Stimulated activated CD4-positive, alpha-beta T cell treated with anti-CD3 and anti-CD28 coated beads, Interleukin-1b, Interleukin-23, amount 100 ng/mL, for 24 hours (primary cell): Measurements from ENCODE around the gene FBXO46.

Experiments used
- DNase-seq, 4 experiments: peaks; one replicate each; pipeline ENCODE4 v3.0.0-alpha.2; 2020; ENCODE audit warnings: low read depth in 4 of 4, low spot score in 1 of 4

The FBXO46 gene, protein sequence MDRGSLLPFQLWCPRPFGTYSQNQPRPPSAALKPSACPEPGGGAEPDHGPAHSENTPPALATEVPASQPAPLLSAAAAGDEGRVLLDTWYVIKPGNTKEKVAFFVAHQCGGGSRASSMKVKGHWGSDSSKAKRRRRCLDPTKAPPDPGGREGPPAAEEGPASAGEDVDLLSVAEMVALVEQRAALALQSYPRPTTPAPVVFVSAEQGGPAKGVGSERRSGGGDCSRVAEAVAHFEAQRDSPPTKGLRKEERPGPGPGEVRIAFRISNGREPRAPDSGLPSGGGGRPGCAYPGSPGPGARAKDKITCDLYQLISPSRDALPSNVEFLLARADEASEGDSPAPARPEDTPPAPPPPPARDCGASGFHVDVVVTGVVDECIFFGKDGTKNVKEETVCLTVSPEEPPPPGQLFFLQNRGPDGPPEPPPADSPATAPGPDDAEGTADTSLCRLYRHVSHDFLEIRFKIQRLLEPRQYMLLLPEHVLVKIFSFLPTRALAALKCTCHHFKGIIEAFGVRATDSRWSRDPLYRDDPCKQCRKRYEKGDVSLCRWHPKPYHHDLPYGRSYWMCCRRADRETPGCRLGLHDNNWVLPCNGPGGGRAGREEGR

DNA sequence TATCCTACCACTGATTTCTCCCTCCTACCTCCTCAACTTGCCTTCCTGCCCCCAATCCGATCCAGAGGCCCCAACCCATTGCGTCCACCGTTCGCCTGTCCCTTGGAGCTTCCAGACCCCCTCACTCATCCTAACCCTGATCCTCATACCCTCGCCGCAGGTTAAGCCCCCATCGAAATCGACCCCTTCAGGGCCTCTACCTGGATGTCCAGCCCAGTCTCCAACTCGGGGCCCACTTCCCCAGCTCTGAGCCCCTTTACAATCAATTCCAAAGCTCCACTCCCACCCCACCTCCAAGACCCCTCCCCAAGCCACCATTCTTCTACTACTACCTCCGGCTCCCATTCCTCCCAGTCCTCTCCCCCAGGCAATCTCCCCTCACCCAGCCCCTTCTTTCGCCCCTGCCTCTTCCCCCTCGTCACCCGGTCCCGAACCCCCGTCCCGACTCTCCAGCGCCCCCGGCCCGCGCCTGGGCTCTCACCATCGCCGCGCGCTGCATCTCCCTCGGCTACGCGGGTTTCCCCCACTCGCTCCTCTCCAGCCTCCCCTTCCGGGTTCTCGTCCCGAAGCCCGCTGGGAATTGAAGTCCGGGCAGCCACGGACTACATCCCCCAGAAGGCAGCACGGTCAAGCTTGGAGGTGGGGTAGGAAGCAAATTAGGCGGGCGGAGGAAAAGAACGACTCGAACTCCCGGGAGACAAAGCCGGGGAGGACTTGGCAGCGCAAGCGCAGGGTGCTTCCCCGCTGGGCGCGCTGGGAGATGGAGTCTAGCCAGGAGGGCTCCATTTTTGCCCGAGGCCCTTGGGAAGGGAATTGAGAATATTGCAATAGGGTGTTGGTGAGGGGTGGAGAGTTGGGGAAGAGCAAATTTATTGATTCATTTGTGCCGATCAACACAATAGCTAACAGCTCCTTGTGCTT lies at the start of gene FBXO46:
Gene FBXO46 (minus strand): TSS at position 529 of the 921 bp plus-strand sequence. CDS start 17,401 bp downstream, outside the sequence.
- peak; percentile 81 to 93 (median 88) for DNase-seq

DNA sequence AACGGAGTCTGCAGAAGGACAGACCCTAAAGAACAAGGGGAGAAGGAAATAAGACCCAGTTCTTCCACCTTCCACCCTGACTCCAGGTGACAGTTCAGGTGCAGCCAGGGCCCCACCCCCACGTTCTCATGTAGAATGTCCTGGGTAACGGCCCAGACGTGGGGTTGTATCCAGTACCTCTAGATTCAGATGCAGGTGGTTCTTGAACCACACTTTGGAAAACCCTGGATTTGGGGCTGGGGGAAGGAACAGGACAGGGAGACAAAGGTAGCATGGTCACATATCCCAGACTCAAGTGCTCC lies 49.4 kb upstream of the FBXO46 start:
- DNase-seq: no peak

DNA sequence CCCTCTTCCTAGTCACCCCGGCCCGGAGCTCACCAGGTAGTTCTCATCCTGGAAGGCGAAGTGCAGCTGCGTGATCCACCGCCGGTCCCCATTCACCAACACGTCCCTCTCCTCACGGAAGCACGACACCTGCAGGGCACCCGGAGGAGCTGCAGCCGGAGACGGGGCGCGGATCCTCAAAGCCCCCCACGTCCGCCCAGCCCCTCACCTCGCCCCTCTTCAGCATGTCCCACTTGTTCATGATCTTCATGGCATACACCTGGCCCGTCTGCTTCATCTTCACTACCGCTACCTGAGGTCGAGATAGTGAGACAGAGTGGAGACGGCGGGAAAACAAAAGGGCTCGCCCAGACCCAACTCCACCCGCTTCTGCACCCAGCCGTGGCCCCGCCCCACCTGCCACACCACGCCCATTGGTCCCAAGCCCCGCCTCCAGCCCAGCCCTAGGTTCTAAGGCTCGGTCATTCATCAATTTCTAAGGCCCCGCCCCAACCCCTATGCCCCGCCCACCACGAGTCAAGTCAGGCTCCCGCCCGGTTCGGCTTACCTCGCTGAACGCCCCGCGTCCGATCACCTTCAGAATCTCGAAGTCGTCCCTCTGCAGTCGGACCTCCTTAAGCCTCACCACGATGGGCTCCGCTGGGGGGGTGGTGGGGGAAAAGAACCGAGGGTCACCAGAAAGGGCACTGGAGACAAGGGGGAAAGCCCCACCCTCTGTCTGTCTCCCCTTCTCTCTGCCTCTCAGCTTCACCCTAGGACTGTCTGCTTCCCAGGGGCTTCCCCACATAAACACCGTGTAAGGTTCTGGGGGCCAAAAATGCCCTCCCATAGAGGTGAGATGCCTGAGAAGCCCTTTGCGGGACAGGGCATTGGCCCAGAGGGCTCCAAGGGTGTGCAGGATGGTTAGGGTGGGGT lies 48.8 kb upstream of the FBXO46 start:
- DNase-seq: peak; percentile 81 to 94 (median 85)

DNA sequence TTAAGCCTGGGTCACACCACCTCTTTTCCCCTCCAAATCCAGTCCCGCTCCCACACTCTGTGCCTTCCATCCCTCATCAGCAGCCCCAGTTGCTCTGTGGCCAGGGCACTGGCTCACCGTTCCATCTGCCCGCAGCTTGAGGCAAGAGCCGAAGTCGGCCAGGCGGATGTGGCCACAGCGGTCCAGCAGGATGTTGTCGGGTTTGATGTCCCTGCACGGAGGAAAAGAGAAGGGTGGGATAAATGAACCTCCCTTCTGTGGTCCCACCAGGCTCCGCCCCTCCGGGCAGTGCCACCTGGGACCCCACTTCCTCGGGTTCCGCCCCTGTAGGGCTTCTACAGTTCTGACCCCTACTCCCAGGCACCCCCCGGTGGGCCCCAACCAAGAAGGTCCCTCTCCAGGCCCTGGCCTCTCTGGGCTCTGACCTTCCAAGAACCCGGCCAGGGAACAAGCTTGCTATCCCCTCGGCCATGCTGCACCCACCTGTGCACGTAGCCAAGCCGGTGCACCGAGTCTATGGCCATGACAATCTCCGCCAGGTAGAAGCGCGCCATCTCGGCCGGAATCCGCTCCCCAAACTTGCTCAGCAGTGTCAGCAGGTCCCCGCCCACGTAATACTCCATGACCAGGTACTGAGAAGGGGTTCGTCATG lies 47.4 kb upstream of the FBXO46 start:
- DNase-seq: no peak

DNA sequence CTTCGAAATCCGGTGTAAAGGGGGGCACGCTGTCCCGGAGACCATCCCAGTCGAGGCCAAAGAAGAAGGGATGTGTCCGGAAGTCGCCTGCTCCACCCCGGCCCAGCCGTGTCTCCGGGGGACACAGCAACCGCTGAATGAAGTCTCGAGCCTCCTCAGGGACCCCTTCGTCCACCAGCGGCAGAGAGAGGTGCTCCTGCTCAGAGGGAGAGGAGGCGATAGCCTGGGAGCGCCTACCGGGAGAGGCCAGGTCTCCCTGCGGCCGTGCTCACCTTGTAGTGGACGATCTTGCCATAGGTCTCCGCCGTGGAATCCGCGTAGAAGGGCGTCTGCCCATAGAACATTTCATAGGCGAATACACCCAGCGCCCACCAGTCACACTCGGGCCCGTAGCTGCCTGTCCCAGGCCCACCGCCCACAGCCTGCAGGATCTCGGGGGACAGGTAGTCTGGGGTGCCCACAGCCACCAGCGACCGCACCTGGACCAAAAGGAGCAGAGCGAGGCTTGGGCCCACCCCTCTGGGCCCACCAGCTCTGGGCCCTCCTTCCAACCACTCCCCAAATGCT lies 46.8 kb upstream of the FBXO46 start:
- no peak for DNase-seq

DNA sequence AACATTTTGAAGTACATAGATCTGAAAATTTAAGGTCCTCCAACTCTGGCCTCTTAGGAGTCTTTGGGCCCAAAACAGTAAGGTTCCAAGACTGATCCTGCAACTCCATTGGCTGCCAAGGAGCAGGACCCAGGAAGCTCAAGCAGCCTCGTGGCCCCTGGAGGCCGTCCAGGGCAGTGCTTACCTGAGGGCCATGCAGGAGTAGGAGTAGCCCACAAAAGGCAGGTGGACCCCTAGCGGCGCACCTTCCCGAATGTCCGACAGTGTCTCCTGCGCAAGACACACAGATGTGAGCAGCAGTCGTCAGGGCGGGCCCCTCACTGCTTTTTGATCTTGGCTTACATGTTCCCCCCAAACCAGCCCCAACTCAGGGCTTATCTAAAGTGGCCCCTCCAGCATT lies 44.1 kb upstream of the FBXO46 start:
- no peak for DNase-seq

DNA sequence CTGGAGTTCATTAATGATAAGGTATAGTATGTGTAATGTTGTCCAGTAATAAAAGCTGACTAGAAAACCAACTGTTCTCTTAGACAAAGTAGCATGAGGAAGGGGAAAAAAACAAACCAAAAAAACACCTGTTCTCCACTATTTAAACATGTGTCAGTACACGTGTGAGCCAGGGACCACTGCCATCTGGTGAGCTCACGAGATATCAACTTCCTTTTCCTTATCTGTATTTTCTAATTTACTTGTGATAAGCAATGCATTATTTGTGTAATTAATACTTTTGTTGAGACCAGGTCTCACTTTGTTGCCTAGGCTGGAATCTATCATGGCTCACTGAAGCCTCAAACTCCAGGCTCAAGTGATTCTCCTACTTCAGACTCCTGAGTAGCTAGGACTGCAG lies 42.7 kb upstream of the FBXO46 start:
- no peak for DNase-seq

DNA sequence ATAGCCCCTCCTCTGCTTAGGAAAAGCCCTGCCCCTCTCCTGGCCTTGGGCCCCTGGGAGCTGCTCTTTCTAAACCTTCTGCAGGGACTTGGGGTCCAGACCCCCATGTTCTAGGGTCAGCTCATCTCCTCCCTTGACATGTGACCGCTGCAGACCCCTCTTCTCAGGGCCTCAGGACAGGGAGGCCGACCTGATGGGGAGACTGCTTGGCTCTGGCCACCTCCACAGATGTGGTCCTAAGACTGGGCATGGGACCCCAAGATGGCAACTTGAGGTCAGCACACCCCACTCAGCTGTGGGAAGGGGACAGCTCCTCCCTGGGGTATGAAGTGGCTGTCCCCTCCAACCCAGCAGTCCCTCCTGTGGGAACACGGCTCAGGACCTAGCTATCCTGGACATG lies 42.2 kb upstream of the FBXO46 start:
- no peak for DNase-seq

DNA sequence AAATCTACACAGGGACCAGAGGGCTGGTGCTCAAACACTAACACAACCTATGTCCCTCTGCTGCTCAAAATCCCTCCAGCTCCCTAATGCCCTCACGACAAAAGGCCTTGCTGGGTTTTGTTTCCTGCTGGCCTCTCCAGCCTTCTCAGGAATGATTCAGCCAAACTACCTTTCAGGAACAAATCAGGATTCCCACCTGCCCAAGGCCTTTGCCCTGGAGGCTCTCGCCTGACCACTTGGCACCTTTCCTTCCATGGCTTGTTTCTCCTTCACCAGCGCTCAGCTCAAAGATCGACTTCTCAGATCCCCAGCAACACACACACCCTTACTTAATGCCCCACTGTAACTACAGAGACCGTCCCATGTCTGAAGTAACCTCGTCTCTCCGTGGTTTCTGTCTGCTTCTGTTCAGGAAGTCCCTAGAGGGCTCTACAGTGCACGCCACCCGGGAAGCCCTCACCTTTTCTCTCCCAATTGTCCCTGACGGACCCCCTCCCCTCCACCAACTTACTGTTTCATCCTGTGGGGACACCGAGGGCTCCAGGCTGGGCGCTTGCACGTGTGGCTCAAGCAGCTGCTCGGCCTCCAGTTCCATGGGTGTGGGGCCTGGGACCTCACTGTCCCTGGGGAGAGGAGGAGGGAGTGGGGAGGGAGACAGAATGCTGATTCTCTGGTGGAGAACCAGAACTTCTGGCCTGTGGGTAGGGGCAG lies 41.6 kb upstream of the FBXO46 start:
- no peak for DNase-seq

DNA sequence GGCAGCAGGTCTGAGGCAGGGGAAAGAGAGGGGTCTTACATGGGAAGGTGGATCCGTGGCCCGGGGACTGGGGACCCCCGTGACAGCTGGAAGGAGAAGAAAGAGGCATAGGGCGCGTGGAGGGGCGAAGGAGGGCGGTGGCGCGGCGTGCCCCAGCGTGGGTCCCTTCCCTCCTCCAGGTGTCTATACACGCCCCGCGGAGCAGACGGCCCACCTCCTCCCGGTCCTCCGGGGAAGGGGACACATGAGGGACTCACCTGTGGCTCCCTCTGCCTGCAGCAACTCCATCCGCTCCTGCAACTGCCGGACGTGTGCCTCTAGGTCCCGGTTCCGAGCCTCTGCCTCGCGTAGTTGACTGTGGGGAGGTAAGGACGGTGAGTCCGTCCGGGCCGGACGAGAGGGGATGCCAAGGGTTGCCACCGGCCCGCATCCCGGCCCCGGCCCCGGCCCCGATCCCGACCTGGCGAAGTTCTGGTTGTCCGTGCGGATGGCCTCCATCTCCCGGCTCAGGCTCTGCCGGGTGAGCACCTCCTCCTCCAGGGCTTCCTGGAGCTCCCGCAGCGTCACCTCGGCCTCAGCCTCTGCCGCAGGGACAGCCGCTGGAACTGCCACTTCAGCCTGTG lies 40.7 kb upstream of the FBXO46 start:
- no peak for DNase-seq

DNA sequence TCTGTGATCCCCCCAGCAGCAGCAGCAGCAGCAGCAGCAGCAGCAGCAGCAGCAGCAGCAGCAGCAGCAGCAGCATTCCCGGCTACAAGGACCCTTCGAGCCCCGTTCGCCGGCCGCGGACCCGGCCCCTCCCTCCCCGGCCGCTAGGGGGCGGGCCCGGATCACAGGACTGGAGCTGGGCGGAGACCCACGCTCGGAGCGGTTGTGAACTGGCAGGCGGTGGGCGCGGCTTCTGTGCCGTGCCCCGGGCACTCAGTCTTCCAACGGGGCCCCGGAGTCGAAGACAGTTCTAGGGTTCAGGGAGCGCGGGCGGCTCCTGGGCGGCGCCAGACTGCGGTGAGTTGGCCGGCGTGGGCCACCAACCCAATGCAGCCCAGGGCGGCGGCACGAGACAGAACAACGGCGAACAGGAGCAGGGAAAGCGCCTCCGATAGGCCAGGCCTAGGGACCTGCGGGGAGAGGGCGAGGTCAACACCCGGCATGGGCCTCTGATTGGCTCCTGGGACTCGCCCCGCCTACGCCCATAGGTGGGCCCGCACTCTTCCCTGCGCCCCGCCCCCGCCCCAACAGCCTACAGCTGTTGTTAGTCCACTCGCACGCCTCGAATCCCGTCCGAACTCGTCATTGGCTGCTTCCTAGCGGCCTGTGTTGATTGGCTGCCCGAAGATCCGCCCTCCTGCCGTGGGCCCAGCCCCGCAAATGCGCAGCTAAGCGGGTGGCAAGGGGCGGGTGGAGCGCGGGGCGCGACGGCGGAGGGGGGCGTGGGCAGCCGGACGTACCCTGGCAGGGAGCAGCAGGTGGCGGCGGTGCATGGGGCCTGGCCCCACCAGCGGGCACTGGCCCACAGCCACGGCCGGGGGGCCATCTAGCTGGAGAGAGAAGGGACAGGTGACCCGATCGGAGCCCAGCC lies 39.8 kb upstream of the FBXO46 start:
- peak; percentile 79 to 86 (median 81) for DNase-seq

DNA sequence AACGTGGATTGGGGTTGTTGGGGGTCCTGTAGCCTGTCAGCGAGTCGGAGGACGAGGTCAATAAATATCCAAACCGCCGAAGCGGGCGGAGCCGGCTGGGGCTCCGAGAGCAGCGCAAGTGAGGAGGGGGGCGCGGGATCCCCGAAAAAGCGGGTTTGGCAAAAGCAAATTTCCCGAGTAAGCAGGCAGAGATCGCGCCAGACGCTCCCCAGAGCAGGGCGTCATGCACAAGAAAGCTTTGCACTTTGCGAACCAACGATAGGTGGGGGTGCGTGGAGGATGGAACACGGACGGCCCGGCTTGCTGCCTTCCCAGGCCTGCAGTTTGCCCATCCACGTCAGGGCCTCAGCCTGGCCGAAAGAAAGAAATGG lies 39.1 kb upstream of the FBXO46 start:
- DNase-seq: no peak

DNA sequence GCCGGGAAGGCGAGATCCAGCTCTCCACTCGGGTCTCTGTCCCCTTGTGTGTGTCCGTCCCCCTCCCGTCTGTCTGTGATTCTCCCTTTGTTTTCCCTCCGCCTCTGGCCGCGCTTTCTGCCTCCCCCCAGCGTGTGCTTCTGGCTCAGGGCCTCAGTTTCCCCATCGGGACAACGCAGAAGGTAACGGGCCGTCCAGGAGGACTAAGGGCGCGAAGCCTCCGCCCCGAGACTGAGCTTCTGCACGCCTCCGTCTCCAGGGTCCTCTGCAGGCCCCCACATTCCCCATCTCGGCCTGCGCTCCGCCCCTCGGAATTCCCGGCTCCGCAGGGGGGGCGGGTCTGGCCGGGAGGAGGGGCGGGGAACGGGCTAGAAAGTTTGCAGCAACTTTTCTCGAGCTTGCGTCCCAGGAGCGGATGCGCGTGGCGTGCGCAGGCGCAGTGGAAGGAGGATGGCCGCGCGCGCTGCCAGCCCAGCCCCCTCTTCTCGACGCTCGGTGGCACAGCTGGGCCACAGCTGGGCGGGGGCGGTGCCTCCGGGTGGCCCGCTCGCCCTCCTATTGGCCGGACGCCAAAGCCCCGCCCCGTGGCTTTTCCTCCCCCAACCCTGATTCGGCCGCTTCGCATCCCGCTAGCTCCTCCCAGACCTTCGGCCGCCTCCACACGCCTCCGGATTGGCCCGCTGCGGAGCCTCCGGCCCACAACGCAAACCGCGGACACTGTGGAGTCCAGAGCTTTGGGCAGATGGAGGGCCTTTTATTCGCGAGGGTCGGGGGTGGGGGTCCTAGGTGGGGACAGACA lies 38.5 kb upstream of the FBXO46 start, which contains the start of gene SIX5:
Gene SIX5 (minus strand): TSS at position 269 of the 799 bp plus-strand sequence. CDS start 408 bp downstream, outside the sequence.
- DNase-seq: peak; percentile 82 to 96 (median 89)

DNA sequence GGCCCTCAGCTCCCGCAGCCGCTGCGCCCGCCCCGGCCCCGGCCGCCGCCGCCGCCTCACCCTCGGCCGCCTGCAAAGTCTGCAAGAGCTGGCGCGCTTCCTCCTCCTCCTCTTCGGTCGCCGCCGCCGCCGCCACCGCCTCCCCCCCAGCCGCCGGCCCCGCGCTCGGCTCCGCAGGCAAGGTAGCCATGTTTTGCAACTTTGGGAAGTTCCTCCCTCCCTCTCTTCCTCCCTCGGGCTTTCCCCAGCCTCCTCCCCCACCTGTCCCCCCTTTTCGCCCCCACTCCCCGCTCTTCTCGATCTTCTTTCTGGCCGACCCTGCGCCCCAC lies 37.9 kb upstream of the FBXO46 start:
- no peak for DNase-seq

DNA sequence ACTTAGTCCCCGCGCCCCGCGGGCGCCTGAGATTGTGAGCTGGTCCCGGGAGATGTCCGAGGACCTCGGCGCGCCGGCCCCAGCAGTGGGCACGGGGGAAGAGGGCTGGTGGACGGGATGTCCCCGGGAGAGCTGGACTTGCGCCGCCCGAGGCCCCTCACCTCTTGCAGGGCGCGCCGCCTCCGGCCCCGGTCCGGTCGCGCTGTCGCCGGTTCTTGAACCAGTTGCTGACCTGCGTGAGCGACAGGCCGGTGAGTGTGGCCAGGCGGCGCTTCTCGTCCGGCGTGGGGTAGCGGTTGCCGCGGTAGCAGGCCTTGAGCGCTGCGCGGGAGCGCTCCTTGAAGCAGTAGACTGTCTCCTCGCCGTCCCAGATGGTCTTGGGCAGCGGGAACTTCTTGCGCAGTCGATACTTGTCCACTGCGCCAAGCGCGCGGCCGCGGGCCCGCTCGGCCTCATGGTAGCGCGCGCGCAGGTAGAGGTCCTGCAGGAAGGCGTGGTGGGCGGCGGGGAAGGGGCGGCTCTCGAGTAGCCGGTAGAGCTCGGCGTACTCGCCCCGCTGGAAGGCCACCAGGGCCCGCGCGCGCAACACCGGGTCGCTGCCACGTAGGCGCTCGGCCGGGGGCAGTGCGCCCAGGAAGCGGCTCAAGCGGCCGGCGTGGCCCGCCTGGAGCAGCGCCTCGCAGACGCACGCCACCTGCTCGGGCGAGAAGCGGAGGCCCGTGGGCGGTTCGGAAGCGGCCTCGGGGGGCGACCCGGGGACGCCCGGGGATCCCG lies 37.4 kb upstream of the FBXO46 start:
- DNase-seq: no peak

DNA sequence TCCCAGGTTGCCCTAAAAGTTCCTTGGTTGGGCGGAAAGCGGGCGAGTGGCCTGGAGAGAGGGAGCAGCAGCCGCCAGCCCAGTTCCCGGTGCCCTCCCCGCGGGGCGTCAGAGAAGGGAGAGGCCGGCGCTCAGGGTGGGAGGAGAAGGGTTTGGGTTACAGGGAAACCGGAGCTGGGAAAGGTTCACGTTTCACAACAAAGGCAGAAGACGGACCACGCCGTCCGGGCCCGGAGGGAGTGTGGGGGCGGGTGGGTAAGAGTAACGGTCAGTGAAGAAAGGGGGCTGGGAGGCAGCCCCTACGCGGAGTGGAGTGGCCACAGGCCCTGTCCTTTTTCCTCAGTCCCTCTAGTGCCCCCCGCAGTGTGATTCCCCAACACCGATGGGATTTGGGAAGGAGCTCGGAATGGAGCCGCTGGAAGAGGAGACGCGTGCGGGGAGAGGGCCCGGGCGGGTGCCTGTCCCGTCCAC lies 36.7 kb upstream of the FBXO46 start:
- no peak for DNase-seq
